Thymus (tissue), 11 donors: ENCODE data around the gene TLR9. TPM values are rescaled to one million over a fixed set of nuclear protein-coding genes. Genes with fewer than 3 reads are reported as not detected.

Experiments used
- DNase-seq, 9 donors: peaks; one replicate each; pipeline ENCODE4 v3.0.0-alpha.2; 2013; ENCODE audit warnings: low spot score in 9 of 9, low read depth in 6 of 9, missing footprints in 1 of 9
- H3K27ac ChIP-seq, 2 donors: one replicate each; pipeline ENCODE4 v1.5.1; 2013; ENCODE audit warnings: control low read depth in 1 of 2, low read depth in 1 of 2, low read length in 1 of 2, mild to moderate bottlenecking in 1 of 2, moderate library complexity in 1 of 2
- H3K27me3 ChIP-seq, 2 donors: one replicate each; pipeline ENCODE4 v1.5.1; 2013; ENCODE audit warnings: low read length in 1 of 2; ENCODE audit not compliant: control insufficient read depth in 2 of 2, insufficient read depth in 1 of 2
- H3K36me3 ChIP-seq, 2 donors: one replicate each; pipeline ENCODE4 v1.5.1; 2013; ENCODE audit warnings: low read length in 1 of 2, mild to moderate bottlenecking in 1 of 2, moderate library complexity in 1 of 2; ENCODE audit not compliant: control insufficient read depth in 2 of 2, insufficient read depth in 2 of 2
- H3K4me1 ChIP-seq, 2 donors: one replicate each; pipeline ENCODE4 v1.5.1; 2013; ENCODE audit warnings: low read length in 2 of 2; ENCODE audit not compliant: control insufficient read depth in 2 of 2, insufficient read depth in 2 of 2
- H3K4me3 ChIP-seq, 2 donors: one replicate each; pipeline ENCODE4 v1.5.1; 2013; ENCODE audit warnings: low read length in 2 of 2, control low read depth in 1 of 2, mild to moderate bottlenecking in 1 of 2
- H3K9me3 ChIP-seq, 2 donors: one replicate each; pipeline ENCODE4 v1.5.1; 2013; ENCODE audit warnings: low read length in 1 of 2, mild to moderate bottlenecking in 1 of 2; ENCODE audit not compliant: control insufficient read depth in 2 of 2, insufficient read depth in 1 of 2
- WGBS: extraction: QIAGEN DNeasy Blood & Tissue Kit; methylation state at CpG from one replicate; pipeline ENCODE4 v1.1.7; 2013; 5-methylcytosine and 5-hydroxymethylcytosine counted together
- polyA plus RNA-seq: library from polyadenylated mRNA; stranded (reverse); fragments of 200-250 nt; gene quantifications from one replicate; pipeline ENCODE4 v1.2.3, GENCODE V29; 2013
- total RNA-seq: library from RNA; stranded (reverse); fragments of 120-200 nt; gene quantifications from one replicate; pipeline ENCODE4 v1.2.4, GENCODE V29; 2013
- donor health status: healthy.

The TLR9 gene
- total and polyA plus RNA-seq, 2 donors = 0.59 to 0.66 TPM

DNA sequence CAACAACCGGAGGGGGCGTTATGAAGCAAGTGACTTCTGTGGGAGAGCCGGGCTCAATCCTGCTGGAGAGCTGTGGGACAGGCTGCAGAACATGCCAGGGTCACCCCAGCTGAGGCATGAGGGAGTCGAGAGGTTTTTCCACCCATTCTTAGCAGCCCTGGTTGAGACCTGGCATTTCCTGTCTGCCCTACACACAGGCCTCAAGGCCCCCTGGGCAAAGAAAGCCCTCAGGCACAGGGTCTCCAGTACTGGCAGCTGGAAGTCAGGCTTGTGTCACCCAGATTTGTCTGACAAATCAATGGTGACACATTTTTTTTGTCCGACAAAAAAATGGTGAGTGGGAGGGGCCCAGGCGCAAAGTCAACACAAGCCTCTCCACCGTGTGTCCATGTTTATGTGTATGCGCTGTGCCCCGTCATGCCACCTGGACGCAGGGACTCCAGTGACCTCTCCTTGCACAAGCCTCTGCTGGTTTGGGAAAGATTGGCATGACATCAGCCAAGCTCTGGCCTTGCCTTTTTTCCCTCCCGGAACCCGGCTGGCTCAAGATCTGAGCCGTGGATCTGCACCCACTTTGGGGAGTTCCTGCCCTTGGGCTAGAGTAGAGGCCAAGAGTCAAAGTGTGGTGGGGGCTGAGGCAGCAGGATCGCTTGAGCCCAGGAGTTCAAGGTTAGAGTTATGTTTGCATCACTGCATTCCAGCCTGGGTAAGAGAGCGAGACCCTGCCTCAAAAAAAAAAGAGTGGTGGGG, 48.3 kb downstream of the TLR9 start:
- Histone ChIP-seq H3K27me3 (no peaks in the 10 kb centered on the region), H3K4me1 (peaks cover 0 to 3% of the 10 kb centered on the region in 2 donors), H3K4me3 (no peak overlapping the region), H3K27ac (no peak overlapping the region), H3K36me3 (no peaks in the 10 kb centered on the region), H3K9me3 (no peaks in the 10 kb centered on the region)
- no peak for DNase-seq
- 92% methylated on average over 15 of the region's 15 CpGs for WGBS

DNA sequence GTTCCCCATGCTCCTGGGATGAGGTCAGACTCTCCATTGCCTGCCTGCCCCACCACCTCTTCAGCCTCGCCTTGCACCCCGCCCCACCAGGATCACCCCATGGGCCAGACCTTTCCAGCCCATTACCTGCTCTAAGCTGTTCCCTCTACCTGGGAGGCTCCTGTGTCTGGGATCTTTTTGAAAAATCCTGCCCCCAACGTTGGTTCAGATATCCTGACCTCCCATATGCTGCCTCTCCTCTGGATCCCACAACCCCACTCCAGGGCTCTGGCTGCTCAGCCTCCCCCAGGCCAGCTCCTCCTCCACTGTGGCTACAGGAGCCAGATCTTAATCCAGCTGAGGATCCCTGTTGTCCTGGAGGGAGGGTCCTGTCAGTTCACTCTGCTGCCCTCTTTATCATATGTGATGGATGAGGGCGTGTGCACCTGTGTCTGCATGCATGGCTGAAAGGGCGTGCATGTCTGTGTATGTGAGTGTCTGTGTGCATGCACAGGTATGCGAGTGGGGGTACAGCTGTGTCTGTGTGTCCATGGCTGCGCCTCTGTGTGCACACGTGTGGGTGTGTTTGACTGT, 49.2 kb downstream of the TLR9 start:
- Histone ChIP-seq H3K27me3 (no peaks in the 10 kb centered on the region), H3K4me3 (no peak overlapping the region), H3K27ac (no peak overlapping the region), H3K9me3 (no peaks in the 10 kb centered on the region), H3K4me1 (peaks cover 0 to 3% of the 10 kb centered on the region in 2 donors), H3K36me3 (no peaks in the 10 kb centered on the region)
- no peak for DNase-seq
- WGBS = 93% methylated on average over 8 of the region's 8 CpGs

DNA sequence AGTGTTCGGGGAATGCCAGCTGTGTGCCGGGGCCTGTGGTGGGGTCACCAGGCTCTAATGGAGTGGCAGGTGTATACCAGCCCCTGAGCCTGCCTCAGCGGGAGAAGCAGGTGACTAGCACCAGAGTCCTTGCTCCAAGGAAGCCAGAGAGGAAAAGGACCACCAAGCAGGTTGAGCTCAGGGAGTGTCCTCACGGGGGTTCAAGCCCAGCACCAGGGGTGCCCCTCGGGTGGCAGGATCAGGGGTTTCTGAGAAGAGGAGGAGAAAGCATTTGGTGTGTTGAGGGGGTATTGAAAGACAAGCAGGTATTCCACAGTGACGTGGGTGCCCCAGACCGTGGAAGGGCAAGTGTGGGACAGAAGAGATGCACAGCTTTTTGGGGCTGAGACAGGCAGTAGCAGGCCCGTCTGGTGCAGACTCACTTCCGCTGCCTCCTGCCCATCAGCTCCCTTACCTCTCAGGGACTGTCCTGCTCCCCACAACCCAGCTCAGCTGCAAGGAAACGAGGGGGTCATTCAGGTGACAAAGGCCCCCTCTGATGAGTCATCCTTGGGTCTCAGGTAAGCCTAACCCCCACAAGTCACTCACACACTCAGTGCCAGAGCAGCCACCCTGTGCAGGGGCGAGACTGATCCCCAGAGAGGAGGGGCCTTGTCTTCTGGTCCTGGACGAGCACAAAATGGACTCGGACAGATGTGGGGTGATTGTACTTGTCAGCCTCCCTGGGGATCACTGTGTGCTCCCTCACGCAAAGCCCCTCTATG, 49.8 kb downstream of the TLR9 start:
- H3K4me3 ChIP-seq = no peak overlapping the region
- H3K27me3 ChIP-seq = no peaks in the 10 kb centered on the region
- H3K9me3 ChIP-seq = no peaks in the 10 kb centered on the region
- H3K36me3 ChIP-seq = no peaks in the 10 kb centered on the region
- DNase-seq = no peak
- H3K27ac ChIP-seq = no peak overlapping the region
- H3K4me1 ChIP-seq = peaks cover 0 to 3% of the 10 kb centered on the region in 2 donors
- WGBS = 97% methylated on average over 14 of the region's 14 CpGs

DNA sequence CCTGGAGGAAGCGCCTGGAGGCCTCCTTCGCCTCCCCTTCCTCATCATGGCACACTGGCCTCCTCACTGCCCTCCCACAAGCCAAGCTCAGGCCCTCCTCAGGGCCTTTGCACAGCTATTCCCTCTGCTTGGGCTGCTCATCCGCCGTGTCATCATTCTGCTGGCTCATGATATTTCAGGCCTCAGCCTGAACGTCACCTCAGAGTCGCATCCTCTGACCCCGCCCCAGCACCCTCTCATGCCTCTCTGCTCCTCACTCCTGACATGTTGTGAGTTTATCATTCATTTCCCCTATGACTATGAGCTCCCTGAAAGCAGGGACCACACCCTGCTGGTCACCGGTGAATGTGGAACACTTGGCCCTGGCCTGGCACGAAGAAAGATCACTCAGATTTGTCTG, 50.5 kb downstream of the TLR9 start:
- Histone ChIP-seq H3K4me1 (peaks cover 0 to 3% of the 10 kb centered on the region in 2 donors), H3K36me3 (no peaks in the 10 kb centered on the region), H3K27ac (no peak overlapping the region), H3K9me3 (no peaks in the 10 kb centered on the region), H3K27me3 (no peaks in the 10 kb centered on the region), H3K4me3 (no peak overlapping the region)
- 95% methylated on average over 9 of the region's 9 CpGs for WGBS
- DNase-seq = no peak

DNA sequence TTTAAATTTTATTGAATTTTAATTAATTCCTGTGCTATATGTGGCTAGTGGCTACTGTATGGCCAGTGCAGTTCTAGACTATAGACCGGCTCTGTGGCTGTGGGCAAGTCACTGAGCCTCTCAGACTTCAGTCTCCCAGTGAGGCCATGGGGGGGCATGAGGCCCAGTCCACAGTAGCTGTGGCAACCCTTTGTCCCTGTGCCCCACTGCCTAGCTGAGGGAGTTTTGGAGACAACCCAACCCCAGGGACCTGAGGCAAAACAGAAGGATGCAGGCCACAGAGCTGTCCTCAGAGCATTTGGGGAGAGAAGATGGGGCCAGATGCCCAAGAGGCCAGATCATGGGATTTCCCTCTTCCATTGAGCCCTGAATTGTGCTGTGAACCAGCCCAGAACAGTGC, 52.3 kb downstream of the TLR9 start:
- Histone ChIP-seq H3K9me3 (no peaks in the 10 kb centered on the region), H3K27ac (no peak overlapping the region), H3K36me3 (no peaks in the 10 kb centered on the region), H3K4me1 (peaks cover 0 to 3% of the 10 kb centered on the region in 2 donors), H3K27me3 (no peaks in the 10 kb centered on the region), H3K4me3 (no peak overlapping the region)
- 100% methylated on average over 1 of the region's 1 CpG for WGBS
- no peak for DNase-seq

DNA sequence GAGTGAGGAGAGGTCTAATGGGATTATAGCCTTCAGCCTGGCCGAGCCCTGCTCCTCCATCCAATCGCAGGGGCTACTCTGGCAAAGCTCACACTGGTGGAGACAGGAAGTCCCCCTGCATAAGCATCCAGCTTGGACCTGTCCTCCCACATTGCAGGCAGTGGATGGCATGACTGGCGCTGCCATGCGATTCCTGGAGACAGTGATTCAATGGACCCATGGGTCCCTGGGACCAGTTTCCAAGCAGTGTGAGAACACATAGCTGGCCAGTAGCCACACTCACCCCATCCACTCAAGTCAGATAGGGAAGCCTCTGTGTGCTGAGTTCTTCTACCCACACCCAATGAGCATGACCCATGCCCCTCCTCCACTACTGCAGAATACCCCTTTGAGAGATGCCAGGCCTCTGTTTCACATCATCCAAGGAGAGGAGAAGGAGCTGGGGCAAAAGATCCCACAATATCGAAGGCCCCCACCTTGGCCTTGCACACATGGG, 53.1 kb downstream of the TLR9 start:
- no peak for DNase-seq
- H3K27ac ChIP-seq = no peak overlapping the region
- no peak overlapping the region for H3K4me3 ChIP-seq
- no peaks in the 10 kb centered on the region for H3K9me3 ChIP-seq
- no peaks in the 10 kb centered on the region for H3K27me3 ChIP-seq
- no peaks in the 10 kb centered on the region for H3K36me3 ChIP-seq
- WGBS = 97% methylated on average over 5 of the region's 5 CpGs
- H3K4me1 ChIP-seq = peaks cover 0 to 3% of the 10 kb centered on the region in 2 donors

DNA sequence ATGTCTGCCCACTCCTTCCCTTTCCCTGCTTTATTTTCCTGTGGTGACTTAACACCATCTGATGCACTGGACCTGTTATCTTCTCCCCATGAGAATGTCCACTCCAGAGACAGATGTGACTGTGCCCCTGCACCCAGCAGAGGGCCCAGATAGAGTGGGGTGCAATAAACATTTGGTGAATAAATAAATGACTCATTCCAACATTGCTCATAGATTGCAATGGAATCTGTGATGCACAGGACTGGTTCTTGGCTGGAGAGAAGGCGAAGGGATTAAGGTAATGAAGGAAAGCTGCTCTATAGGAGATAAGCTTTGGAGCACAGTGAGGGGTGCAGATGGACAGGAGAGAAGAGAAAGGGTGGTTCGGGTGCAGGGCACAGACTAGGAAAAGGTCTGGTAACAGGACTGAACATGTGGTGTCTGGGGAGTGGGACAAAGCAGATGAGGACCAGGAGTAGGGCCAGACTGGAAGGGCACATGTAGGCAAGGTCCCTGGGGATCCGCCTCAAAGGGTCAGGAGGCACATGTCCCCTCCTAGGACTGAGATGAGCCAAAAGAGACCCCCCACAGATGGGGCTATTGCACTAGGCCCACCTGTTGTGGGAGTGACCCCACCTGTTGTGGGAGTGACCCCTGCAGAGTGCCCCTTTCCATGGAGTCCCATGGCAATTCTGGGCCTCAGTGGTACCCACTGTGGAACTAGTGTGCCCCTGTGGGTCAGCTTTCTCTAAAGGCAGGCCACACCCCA, 53.8 kb downstream of the TLR9 start:
- no peak for DNase-seq
- 96% methylated on average over 3 of the region's 3 CpGs for WGBS
- Histone ChIP-seq H3K4me1 (peaks cover 0 to 3% of the 10 kb centered on the region in 2 donors), H3K36me3 (no peaks in the 10 kb centered on the region), H3K27me3 (no peaks in the 10 kb centered on the region), H3K9me3 (no peaks in the 10 kb centered on the region), H3K4me3 (no peak overlapping the region), H3K27ac (no peak overlapping the region)
